Type B pancreatic cell (in vitro differentiated cells): ENCODE data around the gene SH2D1B. TPM values are rescaled to one million over a fixed set of nuclear protein-coding genes. Genes with fewer than 3 reads are reported as not detected.

Experiments used
- DNase-seq: peaks from one replicate; pipeline ENCODE4 v3.0.0; 2021; ENCODE audit warnings: mixed read lengths; ENCODE audit not compliant: unreplicated experiment; ENCODE audit errors: extremely low spot score
- H3K27ac Mint-ChIP-seq: 2 replicates; pipeline ENCODE4 v1.8.0; 2021; ENCODE audit warnings: mild to moderate bottlenecking, mixed read lengths
- H3K27me3 Mint-ChIP-seq: 2 replicates; pipeline ENCODE4 v1.8.0; 2021; ENCODE audit warnings: mixed read lengths
- H3K36me3 Mint-ChIP-seq: 2 replicates; pipeline ENCODE4 v1.8.0; 2021; ENCODE audit warnings: mixed read lengths
- H3K4me1 Mint-ChIP-seq: one replicate; pipeline ENCODE4 v1.8.0; 2021; ENCODE audit warnings: mixed read lengths; ENCODE audit not compliant: unreplicated experiment
- H3K4me3 Mint-ChIP-seq: 2 replicates; pipeline ENCODE4 v1.8.0; 2021; ENCODE audit warnings: mild to moderate bottlenecking, mixed read lengths
- H3K9me3 Mint-ChIP-seq: 2 replicates; pipeline ENCODE4 v1.8.0; 2021; ENCODE audit warnings: mixed read lengths
- total RNA-seq: library from RNA; stranded (reverse); gene quantifications from 2 replicates; pipeline ENCODE4 v1.2.1, GENCODE V29; 2021; ENCODE audit warnings: low replicate concordance
- TF ChIP-seq, protein P1 (sequence below): fragments of 200-600 bp; sonication (generic); conservative IDR thresholded peaks from 2 replicates; pipeline ENCODE4 v1.5.0; 2021; ENCODE audit warnings: antibody characterized with exemption, mild to moderate bottlenecking

SH2D1B gene
- total RNA-seq, 1 donor from 2014 or later: not detected

GRCh38 chr1:162361349-162361748 lies 50.6 kb downstream of the SH2D1B start:
- Mint-ChIP-seq H3K36me3 (peaks cover 19% of the 10 kb centered on the region), H3K27ac (no peak overlapping the region), H3K4me1 (no peaks in the 10 kb centered on the region), H3K4me3 (no peak overlapping the region), H3K27me3 (no peaks in the 10 kb centered on the region), H3K9me3 (no peaks in the 10 kb centered on the region)
- DNase-seq: no peak
- TF ChIP-seq, protein P1, sequence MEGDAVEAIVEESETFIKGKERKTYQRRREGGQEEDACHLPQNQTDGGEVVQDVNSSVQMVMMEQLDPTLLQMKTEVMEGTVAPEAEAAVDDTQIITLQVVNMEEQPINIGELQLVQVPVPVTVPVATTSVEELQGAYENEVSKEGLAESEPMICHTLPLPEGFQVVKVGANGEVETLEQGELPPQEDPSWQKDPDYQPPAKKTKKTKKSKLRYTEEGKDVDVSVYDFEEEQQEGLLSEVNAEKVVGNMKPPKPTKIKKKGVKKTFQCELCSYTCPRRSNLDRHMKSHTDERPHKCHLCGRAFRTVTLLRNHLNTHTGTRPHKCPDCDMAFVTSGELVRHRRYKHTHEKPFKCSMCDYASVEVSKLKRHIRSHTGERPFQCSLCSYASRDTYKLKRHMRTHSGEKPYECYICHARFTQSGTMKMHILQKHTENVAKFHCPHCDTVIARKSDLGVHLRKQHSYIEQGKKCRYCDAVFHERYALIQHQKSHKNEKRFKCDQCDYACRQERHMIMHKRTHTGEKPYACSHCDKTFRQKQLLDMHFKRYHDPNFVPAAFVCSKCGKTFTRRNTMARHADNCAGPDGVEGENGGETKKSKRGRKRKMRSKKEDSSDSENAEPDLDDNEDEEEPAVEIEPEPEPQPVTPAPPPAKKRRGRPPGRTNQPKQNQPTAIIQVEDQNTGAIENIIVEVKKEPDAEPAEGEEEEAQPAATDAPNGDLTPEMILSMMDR: no peak

DNA sequence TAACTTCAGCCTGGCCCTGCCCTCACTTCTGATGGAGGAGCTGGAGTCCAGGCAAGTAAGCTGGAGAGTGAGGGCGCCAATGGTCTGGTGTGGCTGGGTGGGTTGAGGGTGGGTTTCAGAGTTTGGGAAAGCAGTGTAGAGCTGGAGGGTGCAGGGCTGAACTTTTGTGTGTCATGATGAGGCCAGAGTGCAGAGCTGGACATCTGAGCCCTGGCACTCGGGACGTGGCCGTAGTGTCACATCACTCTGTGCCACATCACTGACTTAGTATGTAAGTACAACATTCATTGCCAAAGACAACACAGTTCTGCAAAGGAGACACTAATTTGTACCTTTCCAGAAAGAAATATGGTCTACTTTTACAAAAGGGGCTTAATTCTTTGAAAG lies 51.1 kb downstream of the SH2D1B start:
- DNase-seq: no peak
- Mint-ChIP-seq H3K4me3 (no peak overlapping the region), H3K9me3 (no peaks in the 10 kb centered on the region), H3K27me3 (no peaks in the 10 kb centered on the region), H3K36me3 (peaks cover 22% of the 10 kb centered on the region), H3K27ac (no peak overlapping the region), H3K4me1 (no peaks in the 10 kb centered on the region)
- TF ChIP-seq, protein P1: no peak

- Mint-ChIP-seq H3K27me3 (no peaks in the 10 kb centered on the region), H3K4me3 (no peak overlapping the region), H3K36me3 (peaks cover 27% of the 10 kb centered on the region), H3K27ac (no peak overlapping the region), H3K9me3 (no peaks in the 10 kb centered on the region), H3K4me1 (no peaks in the 10 kb centered on the region)
- TF ChIP-seq, protein P1: no peak
- no peak for DNase-seq
Observed at GRCh38 chr1:162360237-162360873, 51.6 kb downstream of the SH2D1B start.

GRCh38 chr1:162359523-162360236 lies 52.3 kb downstream of the SH2D1B start:
- Mint-ChIP-seq H3K36me3 (peaks cover 27% of the 10 kb centered on the region), H3K27me3 (no peaks in the 10 kb centered on the region), H3K4me3 (no peak overlapping the region), H3K9me3 (no peaks in the 10 kb centered on the region), H3K4me1 (no peaks in the 10 kb centered on the region), H3K27ac (no peak overlapping the region)
- TF ChIP-seq, protein P1: no peak
- no peak for DNase-seq

DNA sequence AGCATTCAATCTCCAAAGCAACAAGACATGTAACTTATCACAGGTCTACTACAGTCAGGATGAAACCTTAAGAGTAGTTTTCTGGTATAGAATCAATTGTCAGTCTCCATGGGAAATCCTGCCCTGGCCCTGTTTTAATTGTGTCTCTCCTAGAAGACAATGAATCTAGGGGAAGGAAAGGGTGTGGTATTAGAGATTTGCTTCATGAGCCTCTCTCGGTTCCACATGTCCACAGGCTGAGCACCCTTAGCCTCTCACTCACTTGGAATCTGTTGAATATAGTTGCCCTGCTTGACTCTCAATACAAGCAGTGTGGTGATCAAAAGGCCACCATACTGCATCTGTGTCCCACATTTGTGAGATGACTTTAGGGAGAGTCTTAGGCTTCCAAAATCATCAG lies 53.0 kb downstream of the SH2D1B start:
- Mint-ChIP-seq H3K4me3 (no peak overlapping the region), H3K36me3 (peaks cover 27% of the 10 kb centered on the region), H3K27me3 (no peaks in the 10 kb centered on the region), H3K27ac (no peak overlapping the region), H3K9me3 (no peaks in the 10 kb centered on the region), H3K4me1 (peaks cover 3% of the 10 kb centered on the region)
- TF ChIP-seq, protein P1: no peak
- DNase-seq: no peak
